GM18502 (cell line): ENCODE results near the gene GGT6.
"Not testable (repeated sequence)": the region's sequence is repeated elsewhere in the genome, so short reads cannot be mapped to it uniquely, and the experiment has no call there.

Experiments used
- ATAC-seq: cut with Tn5 transposase; IDR thresholded peaks from one replicate; pipeline ENCODE4 v1.9.1; 2021; ENCODE audit warnings: mild to moderate bottlenecking; ENCODE audit not compliant: unreplicated experiment, poor library complexity

GGT6 gene, protein sequence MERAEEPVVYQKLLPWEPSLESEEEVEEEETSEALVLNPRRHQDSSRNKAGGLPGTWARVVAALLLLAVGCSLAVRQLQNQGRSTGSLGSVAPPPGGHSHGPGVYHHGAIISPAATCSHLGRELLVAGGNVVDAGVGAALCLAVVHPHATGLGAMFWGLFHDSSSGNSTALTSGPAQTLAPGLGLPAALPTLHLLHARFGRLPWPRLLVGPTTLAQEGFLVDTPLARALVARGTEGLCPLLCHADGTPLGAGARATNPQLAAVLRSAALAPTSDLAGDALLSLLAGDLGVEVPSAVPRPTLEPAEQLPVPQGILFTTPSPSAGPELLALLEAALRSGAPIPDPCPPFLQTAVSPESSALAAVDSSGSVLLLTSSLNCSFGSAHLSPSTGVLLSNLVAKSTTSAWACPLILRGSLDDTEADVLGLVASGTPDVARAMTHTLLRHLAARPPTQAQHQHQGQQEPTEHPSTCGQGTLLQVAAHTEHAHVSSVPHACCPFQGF

DNA sequence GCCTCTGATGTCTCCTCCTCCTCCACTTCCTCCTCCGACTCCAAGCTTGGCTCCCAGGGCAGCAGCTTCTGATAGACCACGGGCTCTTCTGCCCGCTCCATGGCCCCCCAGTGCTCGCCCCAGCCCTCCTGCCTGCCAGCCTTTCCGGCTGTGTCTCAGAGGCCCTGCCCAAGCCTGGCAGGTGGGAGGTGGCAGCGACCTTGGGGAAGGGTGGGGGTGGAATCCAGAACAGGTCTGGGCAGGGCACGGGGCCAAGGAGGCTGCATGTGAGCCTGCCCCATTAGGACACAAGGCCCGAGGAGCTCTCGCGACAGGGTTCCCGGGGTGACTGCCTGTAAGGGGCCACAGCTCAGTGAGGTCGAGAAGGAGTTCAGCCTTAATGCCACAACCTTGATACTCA is at the start of gene GGT6:
Gene GGT6, minus strand, starts transcription at position 157 of the 400 bp plus-strand sequence. Its CDS starts 56 bp downstream, at position 101.
- ATAC-seq: no peak

DNA sequence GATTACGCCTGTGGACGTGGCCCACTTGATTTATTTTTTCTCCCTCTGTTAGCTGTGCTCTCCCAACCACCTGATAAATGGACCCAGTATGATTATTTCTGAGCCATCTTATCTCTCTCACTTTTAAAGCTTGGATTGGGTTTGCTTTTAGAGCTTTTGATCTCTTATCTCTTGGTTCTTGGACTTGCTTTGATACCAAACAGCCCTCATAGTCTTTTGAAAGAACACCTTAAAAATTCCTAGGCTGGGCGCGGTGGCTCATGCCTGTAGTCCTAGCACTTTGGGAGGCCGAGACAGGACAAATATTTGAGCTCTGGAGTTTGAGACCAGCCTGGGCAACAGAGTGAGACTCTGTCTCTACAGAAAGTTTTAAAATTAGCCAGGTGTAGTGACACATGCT is 49.8 kb upstream of the GGT6 start:
- ATAC-seq: no peak

DNA sequence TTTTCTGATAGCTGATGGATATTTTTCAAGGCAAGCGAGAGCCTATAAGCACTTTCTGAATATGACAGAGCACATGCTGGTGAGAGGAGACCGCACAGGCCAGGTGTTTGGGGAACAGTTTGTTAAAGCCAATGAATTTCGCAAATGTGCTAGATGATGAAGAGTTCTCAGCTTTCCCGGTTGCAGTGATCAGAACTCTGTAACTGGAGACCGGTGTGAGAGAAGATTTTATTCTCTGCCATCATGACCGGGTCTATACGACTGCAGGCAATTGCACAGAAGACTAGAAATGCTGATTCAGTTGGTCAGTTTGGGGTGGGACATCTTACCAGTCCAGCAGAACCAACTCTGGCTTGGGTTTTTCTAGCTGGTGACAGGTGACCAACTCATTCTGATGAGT is 49.4 kb upstream of the GGT6 start:
- no peak for ATAC-seq

DNA sequence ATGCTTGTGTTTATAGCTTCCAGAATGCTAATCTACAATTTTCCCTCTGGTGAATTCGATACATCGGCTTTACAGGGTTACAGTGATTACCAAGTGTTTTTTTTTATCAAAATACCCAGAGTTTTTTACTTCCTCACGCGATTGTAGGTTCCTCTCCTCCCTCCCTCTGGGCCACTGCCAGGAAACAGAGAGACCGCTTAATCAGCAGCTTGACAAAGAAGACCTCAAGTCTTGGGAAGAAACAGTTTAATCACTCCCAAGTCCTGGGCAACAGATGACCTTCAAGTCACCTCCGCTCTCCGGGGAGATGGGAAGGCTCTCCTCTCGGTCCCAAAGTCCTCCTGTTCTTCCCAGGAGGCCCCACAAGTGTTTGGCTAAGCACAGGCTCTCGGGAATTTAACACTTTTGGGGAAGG is 47.4 kb upstream of the GGT6 start:
- ATAC-seq: no peak

DNA sequence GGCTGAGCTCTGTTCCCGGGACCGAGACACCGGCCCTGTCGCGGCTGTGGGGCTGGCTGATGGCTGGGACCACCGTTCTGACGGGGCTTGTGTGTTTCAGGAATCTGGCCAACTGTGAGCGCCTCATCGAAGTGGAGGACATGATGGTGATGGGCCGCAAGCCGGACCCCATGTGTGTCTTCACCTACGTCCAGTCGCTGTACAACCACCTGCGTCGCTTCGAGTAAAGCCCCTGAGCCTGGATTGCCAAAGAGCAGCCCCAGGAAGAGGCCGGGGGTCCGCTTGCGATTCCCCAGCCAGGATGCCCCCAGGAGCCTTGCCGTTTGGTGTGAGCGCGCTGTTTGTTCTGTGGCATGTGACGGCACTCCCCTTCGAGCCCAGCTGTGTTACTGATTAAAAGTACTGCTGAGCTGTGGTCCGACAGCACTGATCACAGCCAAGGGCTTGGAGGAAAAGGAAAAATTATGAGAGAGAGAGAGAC is 46.9 kb upstream of the GGT6 start:
- ATAC-seq: no peak

DNA sequence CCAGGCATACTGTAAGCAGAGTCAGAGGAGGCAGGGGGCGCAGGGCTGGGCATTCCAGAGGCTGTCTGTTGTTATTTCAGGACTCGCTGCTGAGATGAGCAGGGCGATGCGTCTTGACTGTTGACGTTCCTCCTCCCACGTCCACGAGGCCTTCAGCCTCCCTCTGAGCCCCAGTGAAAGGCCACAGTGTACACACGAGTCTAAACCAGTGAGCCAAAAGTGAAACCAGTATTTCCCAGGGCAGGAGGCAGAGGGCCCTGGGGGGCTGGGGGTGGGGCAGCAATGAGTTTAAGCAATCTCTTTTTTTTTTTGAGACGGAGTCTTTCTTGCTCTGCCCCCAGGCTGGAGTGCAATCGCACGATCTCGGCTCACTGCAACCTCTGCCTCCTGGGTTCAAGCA is 45.4 kb upstream of the GGT6 start:
- no peak for ATAC-seq

DNA sequence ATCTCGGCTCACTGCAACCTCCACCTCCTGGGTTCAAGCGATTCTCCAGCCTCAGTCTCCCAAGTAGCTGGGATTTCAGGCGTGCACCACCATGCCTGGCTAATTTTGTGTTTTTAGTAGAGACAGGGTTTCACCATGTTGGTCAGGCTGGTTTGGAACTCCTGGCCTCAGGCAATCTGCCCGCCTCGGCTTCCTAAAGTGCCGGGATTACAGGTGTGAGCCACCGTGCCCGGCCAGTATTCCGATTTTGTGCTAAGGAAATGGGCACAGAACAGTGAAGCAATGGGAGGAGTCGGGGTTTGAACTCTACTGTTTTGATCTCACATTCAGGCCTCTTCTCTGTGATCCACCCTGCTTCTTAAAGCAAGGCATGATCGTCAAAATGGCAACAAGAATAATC is 44.4 kb upstream of the GGT6 start:
- ATAC-seq: not testable (repeated sequence)

DNA sequence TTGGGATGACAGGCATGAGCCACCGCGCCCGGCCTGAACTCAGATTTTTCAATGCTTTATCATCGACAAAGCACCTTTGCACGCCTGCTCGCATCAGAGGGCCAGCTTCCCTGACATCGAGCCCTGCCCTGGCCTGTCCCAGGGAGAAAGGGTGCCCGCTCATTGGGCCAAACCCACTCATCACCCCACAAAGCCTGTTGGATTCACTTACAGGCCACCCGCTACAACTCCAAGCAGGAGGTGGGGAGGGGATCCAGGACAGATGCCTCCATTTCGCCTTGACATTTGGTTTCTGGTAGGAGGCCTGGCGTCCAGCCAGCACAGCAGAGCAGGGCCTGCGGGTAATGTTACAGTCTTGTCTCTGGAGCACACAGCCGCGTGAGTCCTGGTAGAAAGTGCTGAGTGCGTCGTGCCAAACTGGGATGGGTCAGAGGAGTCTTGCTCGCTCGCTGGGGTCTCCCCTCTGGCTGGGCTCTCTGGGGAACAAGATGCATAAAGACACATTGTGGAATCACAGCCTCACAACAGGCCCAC is 43.8 kb upstream of the GGT6 start:
- no peak for ATAC-seq

DNA sequence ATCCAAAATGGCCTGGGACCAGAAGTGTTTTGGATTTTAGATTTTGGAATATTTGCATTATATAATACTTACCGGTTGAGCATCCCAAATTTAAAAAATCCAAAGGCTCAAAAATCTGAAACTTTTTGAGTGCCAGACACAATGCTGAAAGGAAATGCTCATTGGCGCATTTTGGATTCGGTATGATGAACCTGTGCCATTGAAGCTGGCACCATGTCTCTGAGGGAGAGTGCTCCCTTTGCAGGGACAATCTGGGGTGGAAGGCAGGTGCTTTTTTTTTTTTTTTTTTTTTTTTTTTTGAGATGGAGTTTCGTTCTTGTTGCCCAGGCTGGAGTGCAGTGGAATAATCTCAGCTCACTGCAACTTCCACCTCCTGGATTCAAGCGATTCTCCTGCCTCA is 41.7 kb upstream of the GGT6 start:
- ATAC-seq: no peak

DNA sequence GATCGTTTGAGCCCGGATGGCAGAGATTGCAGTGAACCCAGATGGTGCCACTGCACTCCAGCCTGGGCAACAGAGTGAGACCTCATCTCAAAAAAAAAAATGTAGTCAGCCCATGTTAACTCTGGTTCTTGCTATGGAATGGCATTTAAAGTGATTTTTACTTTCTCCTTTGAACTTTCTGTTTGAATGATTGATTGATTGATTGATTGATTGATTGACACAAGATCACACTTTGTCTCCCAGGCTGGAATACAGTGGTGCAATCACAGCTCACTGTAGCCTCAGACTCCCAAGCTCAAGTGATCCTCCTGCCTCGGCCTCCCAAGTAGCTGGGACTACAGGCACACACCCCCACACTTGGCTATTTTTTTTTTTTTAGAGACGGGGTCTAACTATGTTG is 40.9 kb upstream of the GGT6 start:
- ATAC-seq: no peak

DNA sequence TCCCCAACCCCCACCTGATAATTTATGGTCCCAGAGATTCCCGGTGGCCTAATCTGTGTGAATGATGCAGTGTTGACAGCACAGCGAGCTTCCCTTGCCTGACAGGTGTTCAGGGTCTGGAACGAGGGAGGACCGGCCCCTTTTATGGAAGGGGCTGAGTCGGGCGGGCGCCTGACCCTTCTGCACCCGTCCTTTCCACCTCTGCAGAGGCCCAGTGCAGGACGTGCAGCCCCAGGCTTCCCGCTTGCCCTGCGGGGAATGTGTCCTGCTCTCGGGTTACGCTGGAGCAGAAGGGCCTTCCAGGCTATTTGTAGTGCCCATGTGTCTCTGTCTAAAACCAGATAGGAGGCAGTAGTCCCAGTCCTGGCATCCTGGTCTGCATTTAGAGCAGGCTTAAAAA is 40.2 kb upstream of the GGT6 start:
- no peak for ATAC-seq

DNA sequence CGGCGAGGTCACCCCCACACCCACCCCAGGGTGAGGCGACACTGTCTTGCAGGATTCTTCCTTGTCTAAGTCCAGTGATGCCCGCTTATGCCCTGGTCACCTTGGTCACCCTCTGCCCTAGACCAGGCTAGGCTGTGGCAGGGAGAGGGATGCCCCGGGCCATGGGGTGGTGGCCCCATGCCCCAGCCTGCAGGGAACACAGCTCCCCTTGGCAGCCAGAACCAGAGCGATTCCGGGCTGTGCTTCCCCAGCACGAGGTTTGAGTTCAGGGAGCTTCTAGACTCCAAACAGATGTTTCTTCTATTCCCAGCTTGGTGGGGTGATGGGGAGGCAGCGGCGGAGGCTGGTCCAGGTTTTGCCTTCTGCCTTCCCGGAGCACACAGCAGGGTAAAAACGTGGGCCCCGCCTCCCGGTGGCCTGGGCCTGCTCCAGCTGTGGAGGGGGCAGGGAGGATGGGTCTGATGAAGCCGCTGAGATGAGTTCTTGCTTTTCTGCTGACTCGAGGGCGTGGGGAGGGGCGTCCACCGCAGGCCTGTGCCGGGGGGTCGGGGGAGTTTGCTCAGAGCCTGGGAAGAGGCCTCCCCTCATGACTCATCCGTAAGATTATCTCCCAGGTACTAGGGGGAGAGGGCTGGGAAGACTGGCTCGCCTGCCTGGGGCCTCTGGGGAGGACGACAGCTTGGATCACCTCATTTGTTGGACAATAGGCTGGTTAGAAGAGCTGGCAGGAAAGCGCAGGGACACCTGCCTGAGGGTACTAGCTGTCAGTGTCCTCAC is 39.3 kb upstream of the GGT6 start:
- ATAC-seq: no peak

DNA sequence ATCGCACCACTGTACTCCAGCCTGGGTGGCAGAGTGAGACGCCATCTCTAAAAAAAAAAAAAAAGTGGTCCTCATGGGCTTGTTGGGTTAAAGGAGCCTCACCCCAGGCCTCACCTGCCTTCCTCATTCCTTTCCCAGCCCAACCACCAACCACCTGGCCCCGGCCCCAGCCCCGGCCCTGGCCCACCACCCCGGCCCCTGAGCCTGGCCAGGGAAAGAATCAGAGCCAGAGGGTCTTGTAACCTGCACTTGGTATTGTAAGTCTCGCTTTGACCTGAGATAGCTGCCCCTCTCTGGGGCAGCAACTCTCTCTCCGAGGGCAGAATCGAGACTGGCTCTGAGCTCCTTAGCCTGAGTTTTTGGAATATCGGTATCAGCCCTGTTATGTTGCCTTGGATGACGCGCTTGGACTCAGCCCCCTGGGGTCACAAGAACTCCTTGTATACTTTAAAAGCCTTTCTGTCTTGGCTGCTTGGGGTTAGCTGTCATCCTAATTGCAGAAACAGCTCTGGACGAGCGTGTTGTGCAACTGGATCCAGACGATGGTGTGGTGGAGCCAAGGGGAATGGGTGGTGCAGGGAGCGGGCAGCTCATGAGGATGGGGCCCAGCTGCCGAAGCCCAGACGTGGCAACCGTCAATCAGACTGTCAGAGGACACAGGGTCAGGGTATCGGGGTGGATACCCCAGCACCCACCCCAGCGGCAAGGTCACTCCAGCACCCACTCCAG is 38.6 kb upstream of the GGT6 start:
- ATAC-seq: no peak

DNA sequence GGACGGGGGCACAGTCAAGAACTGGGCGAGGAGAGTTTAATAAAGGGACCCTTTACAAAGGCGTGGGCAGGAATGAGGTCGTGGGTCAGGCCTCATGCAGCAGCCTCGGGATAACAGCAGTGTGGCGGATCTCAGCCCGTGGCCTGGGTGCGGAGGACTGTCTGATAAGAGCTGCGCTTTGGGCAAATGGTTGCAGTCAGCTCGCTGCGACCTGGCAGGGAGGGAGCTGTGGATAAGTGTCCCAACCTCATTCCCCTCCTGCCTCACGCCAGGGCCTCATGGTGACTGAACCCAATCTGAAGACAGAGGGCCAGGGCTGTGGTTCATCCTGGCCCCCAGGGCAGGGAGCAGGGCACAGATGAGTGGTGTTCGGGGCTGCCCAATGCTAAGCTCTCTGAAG is 37.6 kb upstream of the GGT6 start:
- no peak for ATAC-seq

DNA sequence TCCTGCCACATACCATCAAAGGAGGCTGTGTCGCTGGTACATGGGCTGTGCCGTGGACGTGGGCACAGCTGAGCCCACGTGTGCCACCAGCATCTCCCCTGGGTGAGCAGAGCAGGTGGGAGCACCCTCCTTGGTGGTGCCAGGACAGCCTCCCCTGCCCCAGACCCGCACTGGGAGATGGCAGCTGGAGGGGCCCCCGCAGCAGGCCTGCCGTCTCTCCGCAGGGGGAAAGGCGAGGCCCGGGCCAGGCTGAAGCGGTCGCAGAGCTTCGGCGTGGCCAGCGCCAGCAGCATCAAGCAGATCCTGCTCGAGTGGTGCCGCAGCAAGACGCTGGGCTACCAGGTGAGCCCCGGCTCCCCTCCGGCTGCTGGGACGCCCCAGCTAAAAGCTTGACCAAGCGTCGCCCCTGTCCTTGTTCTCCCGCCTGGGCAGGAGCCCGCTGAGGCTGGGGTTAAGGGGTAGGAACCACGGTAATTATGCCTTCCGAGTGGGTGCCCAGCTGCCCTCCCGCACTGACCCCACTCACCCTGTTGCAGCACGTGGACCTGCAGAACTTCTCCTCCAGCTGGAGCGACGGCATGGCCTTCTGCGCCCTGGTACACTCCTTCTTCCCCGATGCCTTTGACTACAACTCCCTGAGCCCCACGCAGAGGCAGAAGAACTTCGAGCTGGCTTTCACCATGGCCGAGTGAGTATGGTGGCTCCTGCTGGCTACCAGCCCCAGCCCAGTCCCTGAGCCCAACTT is 36.4 kb upstream of the GGT6 start:
- no peak for ATAC-seq

DNA sequence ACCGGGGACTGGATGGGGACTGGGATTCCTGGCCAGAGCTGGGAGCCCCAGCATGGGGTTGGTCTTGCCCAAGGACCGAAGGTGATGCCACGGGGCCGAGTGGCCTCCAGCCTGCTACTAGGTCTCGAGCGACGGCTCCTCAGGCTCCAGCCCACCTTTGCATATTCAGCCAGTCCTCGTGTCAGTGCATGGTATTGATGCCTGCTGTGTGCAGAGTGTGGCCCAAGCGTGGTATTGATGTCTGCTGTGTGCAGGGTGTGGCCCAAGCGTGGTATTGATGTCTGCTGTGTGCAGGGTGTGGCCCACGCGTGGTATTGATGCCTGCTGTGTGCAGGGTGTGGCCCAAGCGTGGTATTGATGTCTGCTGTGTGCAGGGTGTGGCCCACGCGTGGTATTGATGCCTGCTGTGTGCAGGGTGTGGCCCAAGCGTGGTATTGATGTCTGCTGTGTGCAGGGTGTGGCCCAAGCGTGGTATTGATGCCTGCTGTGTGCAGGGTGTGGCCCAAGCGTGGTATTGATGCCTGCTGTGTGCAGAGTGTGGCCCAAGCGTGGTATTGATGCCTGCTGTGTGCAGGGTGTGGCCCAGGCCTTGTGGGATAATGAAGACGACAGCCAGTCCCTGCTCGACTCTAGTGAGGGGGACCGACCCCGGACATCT is 35.4 kb upstream of the GGT6 start:
- not testable (repeated sequence) for ATAC-seq

DNA sequence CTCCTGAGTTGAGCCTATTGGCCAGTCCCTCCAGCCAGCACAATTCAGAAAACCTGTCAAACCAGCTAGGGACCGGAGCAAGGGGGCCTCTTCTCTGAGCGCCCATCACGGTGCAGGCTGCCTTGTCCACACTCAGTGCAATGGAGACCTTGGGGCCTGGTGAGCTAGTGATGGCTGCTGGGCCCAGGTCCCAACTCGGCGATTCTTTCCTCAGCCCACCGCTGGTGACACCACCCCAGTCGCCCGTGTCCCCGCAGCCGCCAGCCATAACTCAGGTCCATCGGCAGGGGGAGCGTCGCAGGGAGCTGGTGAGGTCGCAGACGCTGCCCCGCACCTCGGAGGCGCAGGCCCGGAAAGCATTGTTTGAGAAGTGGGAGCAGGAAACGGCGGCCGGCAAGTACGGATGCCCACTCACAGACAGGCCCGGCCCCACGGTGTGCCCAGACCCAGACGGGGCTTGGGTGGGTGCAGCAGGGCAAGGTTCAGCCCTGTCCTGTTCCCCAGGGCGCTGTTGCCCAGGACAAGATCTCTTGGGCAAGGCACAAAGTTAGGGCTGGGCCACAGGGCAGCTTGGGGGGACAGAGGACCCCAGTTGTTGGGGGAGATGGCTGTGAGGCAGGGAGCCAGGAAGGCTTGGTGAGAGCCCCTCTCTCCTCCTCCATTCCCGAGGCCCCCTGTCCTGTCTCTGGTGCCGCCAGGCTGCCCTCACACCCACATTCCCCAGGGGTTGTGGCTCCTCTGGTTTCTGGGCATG is 34.7 kb upstream of the GGT6 start:
- ATAC-seq: no peak

DNA sequence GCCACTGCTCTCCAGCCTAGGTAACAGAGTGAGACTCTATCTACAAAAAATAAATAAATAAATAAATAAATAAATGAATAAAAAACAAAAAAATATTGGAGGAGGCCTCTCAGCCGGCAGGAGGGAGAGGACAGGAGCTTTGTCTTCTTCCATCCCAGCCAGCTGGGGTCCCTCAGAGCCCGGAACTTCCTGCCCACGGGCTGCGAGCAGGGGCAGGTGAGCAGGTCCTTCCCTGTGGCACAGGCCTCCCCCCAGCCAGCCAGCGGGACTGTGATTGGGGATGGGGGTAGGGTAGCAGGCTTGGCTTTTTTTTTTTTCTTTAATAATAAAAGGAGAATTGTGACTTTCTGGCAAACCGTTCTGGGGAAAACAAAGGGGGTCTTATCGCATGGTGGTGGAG is 34.0 kb upstream of the GGT6 start:
- ATAC-seq: no peak

DNA sequence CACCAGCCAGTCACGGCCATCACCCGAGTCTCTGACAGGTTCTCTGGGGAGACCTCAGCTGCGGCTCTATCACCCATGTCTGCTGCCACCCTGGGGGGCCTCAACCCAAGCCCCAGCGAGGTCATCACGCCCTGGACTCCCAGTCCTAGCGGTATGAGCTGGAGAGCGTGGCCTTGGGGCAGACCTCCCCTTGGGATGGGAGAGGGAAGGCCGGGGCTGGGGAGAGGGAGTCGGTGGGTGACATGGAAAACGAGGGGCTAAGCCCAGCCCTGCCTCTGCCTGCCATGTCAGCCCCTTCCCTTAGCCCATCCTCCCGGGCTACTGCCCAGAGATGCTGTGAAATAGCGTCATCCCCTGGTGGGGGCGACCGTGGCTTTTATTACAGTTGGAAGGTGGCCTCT is 32.6 kb upstream of the GGT6 start:
- ATAC-seq: no peak
